Gastrocnemius medialis (tissue), 4 donors: ENCODE data around the gene MGRN1. TPM values are rescaled to one million over a fixed set of nuclear protein-coding genes. Genes with fewer than 3 reads are reported as not detected.

Source experiments
- ATAC-seq, 2 donors: fragments of 150-250 bp; one replicate each; pipeline ENCODE4 v1.9.1; 2016
- DNase-seq, 2 donors: peaks; one replicate each; pipeline ENCODE4 v3.0.0-alpha.2; 2019
- H3K27ac ChIP-seq, 4 donors: fragments of 200-600 bp; sonication (generic); 1 replicate in 1 of 4; 2 replicates in 3 of 4; pipeline ENCODE4 v1.5.1; 2016 to 2018; ENCODE audit warnings: mild to moderate bottlenecking in 2 of 4, moderate library complexity in 1 of 4
- H3K27me3 ChIP-seq, 3 donors: fragments of 200-600 bp; sonication (generic) in 2 of 3; 1 replicate in 1 of 3; 2 replicates in 2 of 3; pipeline versions ENCODE4 v1.5.1 to v1.6.0; 2016 to 2019; ENCODE audit warnings: mild to moderate bottlenecking in 1 of 3, moderate library complexity in 1 of 3
- H3K36me3 ChIP-seq, 2 donors: fragments of 200-600 bp; sonication (generic) in 1 of 2; one replicate each; pipeline ENCODE4 v1.5.1; 2017 to 2018
- H3K4me1 ChIP-seq, 2 donors: fragments of 200-600 bp; sonication (generic) in 1 of 2; one replicate each; pipeline ENCODE4 v1.5.1; 2016 to 2017; ENCODE audit warnings: mild to moderate bottlenecking in 2 of 2
- H3K4me3 ChIP-seq, 4 donors: fragments of 200-600 bp; sonication (generic) in 3 of 4; 1 replicate in 1 of 4; 2 replicates in 3 of 4; pipeline ENCODE4 v1.5.1; 2016 to 2019; ENCODE audit warnings: mild to moderate bottlenecking in 2 of 4
- H3K9me3 ChIP-seq, 3 donors: fragments of 200-600 bp; sonication (generic) in 2 of 3; 1 replicate in 1 of 3; 2 replicates in 2 of 3; pipeline ENCODE4 v1.5.1; 2016 to 2019
- POLR2A ChIP-seq, 2 donors: fragments of 450-650 bp; IDR thresholded peaks; one replicate each; pipeline ENCODE4 v1.6.1; 2017; ENCODE audit warnings: antibody characterized with exemption in 2 of 2, mild to moderate bottlenecking in 2 of 2, moderate library complexity in 2 of 2
- in situ Hi-C, 4 donors: fragments of 200-750 bp; cut with MboI; loops; one replicate each; pipeline versions ENCODE4 v1.15.0 to v1.8.0; 2017; ENCODE audit warnings: low sequenced_read_pairs in 4 of 4
- intact Hi-C: fragments of 100-400 bp; cut with DNase I; formaldehyde crosslinking; loops from one replicate; pipeline ENCODE4 v1.15.1; 2023; ENCODE audit warnings: low total_unique reads
- total RNA-seq, 4 donors: library from RNA; depleted of rRNA; stranded (reverse); fragments of >200 nt; gene quantifications; one replicate each; pipeline versions ENCODE4 v1.1.0 to v1.2.3, GENCODE V29; 2016
- TF ChIP-seq, protein P1 (sequence below), 5 experiments: fragments of 450-650 bp in 3 of 5; fragments of 200-600 bp in 2 of 5; sonication (generic) in 2 of 5; IDR thresholded peaks in 4 of 5; conservative IDR thresholded peaks in 1 of 5; 1 replicate in 4 of 5; 2 replicates in 1 of 5; pipeline ENCODE4 v1.5.1; 2016 to 2019; ENCODE audit warnings: antibody characterized with exemption in 5 of 5, mild to moderate bottlenecking in 3 of 5, moderate library complexity in 3 of 5

MGRN1 gene
- total RNA-seq, 4 donors from 2014 or later = 33.8 to 62.9 (median 55.0) TPM

DNA sequence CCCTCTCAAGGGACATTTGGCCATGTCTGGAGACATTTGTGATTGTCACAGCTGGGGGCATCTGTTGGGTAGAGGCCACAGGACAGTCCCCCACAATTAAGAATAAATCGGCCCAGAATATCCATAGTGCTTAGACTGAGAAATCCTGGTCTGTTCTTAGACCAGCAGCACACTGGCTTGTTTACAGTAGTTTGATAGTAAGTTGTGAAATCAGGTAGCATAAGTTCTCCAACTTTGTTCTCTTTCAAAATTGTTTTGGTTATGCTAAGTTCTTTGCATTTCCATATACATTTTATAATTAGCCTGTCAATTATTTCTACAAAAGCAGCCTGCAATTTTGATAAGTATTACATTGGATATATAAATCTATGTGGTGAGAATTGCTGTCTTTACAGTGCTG, 6.8 kb downstream of the MGRN1 start:
- peaks cover 1 to 6% of the 10 kb centered on the region in 2 donors for H3K4me1 ChIP-seq
- no peaks in the 10 kb centered on the region for H3K9me3 ChIP-seq
- no peak for DNase-seq
- H3K27me3 ChIP-seq = no peaks in the 10 kb centered on the region
- no peak for ATAC-seq
- no peaks in the 10 kb centered on the region for H3K36me3 ChIP-seq
- TF ChIP-seq, protein P1, sequence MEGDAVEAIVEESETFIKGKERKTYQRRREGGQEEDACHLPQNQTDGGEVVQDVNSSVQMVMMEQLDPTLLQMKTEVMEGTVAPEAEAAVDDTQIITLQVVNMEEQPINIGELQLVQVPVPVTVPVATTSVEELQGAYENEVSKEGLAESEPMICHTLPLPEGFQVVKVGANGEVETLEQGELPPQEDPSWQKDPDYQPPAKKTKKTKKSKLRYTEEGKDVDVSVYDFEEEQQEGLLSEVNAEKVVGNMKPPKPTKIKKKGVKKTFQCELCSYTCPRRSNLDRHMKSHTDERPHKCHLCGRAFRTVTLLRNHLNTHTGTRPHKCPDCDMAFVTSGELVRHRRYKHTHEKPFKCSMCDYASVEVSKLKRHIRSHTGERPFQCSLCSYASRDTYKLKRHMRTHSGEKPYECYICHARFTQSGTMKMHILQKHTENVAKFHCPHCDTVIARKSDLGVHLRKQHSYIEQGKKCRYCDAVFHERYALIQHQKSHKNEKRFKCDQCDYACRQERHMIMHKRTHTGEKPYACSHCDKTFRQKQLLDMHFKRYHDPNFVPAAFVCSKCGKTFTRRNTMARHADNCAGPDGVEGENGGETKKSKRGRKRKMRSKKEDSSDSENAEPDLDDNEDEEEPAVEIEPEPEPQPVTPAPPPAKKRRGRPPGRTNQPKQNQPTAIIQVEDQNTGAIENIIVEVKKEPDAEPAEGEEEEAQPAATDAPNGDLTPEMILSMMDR (IDR thresholded peaks at IDR 0.05 in 4 of 5, conservative IDR thresholded peaks at IDR 0.05 in 1 of 5) = no peak
- no peak for TF ChIP-seq POLR2A (IDR thresholded peaks at IDR 0.05)
- no peak overlapping the region for H3K27ac ChIP-seq
- in situ Hi-C loops = no loop called here
- intact Hi-C loops = no loop called here
- H3K4me3 ChIP-seq = no peak overlapping the region

DNA sequence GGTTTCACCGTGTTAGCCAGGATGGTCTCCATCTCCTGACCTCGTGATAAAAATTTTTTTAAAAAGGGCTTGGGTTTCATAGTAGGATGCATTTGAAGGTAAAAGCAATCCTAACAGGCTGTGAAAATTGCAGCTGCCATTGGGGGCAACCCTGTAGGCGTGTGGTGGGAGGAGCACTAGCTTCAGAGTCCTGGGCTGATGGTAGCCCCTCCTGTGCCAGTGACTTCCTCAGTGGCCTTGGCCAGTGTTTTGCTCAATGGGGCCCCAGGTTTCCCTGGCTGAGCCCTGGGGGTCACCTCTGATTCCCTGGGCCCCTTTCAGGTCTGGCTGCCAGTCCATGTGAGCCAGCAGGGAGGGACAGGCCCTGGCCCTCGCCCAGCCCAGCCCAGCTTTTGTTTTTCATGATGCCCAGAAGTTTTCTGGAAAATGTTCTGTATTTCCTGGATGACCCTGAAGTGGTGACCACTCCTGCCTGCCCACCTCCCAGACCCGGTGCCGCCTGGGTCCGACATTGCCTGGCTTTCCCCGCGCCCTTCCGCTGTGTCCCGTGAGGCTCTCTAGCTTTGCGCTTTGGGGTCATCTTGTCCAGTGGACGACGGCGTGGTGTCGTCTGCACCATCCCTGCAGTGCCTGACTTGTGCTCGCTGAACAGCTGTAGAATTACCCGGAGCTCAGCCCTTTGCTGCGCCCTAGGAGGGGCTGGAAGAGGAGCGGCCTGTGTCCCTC, 9.4 kb downstream of the MGRN1 start:
- no peak for ATAC-seq
- no peaks in the 10 kb centered on the region for H3K36me3 ChIP-seq
- H3K4me1 ChIP-seq = peaks cover 0 to 4% of the 10 kb centered on the region in 2 donors
- no peaks in the 10 kb centered on the region for H3K9me3 ChIP-seq
- H3K4me3 ChIP-seq = no peak overlapping the region
- H3K27me3 ChIP-seq = no peaks in the 10 kb centered on the region
- no peak overlapping the region for H3K27ac ChIP-seq
- intact Hi-C loops (no loop called here), in situ Hi-C loops (no loop called here)
- no peak for DNase-seq
- no peak for TF ChIP-seq POLR2A (IDR thresholded peaks at IDR 0.05)
- TF ChIP-seq, protein P1 (IDR thresholded peaks at IDR 0.05 in 4 of 5, conservative IDR thresholded peaks at IDR 0.05 in 1 of 5) = no peak

DNA sequence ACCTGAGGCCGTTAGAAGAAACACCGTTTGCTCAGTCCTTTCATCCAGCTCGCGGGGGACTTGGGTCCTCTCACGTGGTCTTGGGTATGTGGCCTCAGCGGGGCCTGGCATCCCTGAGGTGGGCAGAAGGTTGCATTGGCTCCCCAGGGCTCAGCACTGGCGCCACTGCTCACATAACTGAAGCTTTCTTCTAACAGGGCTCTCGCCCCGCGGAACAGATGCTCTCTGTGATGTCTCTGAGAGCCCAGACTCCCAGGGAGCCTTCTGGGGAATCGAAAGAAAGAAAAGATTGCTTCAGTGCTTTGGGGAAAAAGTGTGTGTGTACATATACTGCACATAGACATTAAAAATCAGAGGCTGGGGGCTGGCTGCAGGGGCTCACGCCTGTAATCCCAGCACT, 10.1 kb downstream of the MGRN1 start:
- peaks cover 0 to 4% of the 10 kb centered on the region in 2 donors for H3K4me1 ChIP-seq
- TF ChIP-seq, protein P1 (IDR thresholded peaks at IDR 0.05 in 4 of 5, conservative IDR thresholded peaks at IDR 0.05 in 1 of 5) = no peak
- TF ChIP-seq POLR2A (IDR thresholded peaks at IDR 0.05) = no peak
- H3K4me3 ChIP-seq = no peak overlapping the region
- no peak for DNase-seq
- no peaks in the 10 kb centered on the region for H3K27me3 ChIP-seq
- no peak overlapping the region for H3K27ac ChIP-seq
- in situ Hi-C loops (no loop called here), intact Hi-C loops (no loop called here)
- no peaks in the 10 kb centered on the region for H3K36me3 ChIP-seq
- ATAC-seq = no peak
- no peaks in the 10 kb centered on the region for H3K9me3 ChIP-seq

GRCh38 chr16:4636196-4636595, 11.6 kb downstream of the MGRN1 start:
- no peak for DNase-seq
- intact Hi-C loops = no loop called here

More at GRCh38 chr16:4636196-4636595, 11.6 kb downstream of the MGRN1 start:
- Histone ChIP-seq H3K4me3 (no peak overlapping the region), H3K27me3 (no peaks in the 10 kb centered on the region), H3K36me3 (no peaks in the 10 kb centered on the region), H3K9me3 (no peaks in the 10 kb centered on the region), H3K4me1 (peaks cover 0 to 4% of the 10 kb centered on the region in 2 donors), H3K27ac (no peak overlapping the region)
- in situ Hi-C loops = no loop called here
- ATAC-seq = no peak
- no peak for TF ChIP-seq POLR2A (IDR thresholded peaks at IDR 0.05)
- TF ChIP-seq, protein P1 (IDR thresholded peaks at IDR 0.05 in 4 of 5, conservative IDR thresholded peaks at IDR 0.05 in 1 of 5) = no peak
